NCI-H2107 treated with DMSO at 0.1 percent for 48 hours (cell line): ENCODE data around the gene ELAVL1.
"Not testable (repeated sequence)": the region's sequence is repeated elsewhere in the genome, so short reads cannot be mapped to it uniquely, and the experiment has no call there.

Experiments
- DNase-seq: peaks from one replicate; lab custom pipeline; 2025; ENCODE audit not compliant: unreplicated experiment; lab: John Stamatoyannopoulos, UW

ELAVL1 gene

DNA sequence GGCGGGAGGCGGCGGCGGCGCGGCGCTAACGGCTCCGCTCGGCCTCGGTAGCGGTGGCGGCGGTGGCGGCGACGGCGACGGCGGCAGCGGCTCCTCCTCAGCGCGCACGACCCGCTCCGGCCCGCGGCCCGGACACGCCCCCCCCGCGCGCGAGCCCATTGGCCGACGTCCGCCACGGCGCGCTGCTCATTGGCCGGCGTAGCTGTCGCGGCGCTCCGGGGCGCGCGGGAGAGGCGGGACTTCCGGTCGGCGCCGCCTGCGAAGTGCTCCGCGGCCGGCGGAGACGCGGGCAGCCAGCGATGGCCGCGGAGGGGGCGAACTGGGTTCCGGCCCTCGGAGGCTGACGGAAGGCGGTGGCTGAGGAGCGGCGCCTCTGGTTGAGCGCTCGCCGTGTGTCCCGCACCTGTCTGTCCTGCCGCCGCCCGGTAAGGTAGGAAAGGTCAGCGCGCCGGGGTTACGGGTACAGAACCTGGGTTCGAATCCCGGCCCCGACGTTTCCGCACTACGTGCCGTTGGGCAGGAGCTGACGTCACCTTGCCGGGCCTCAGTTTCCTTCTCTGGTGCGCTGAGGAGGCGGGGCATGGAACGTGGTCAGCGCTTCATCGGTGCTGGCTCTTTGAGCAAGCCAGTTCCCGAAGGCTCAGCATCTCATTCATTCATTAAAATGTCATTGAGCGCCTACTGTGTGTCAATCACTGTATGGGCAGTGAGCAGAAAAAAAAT is at the start of gene ELAVL1:
Gene ELAVL1 (minus strand): TSS at position 108 of the 723 bp plus-strand sequence. CDS start 13,826 bp downstream, outside the sequence.
- DNase-seq, result peak; percentile 59

- DNase-seq, result no peak
These were observed 48.7 kb upstream of the ELAVL1 start for GRCh38 chr19:8054169-8054568.

DNA sequence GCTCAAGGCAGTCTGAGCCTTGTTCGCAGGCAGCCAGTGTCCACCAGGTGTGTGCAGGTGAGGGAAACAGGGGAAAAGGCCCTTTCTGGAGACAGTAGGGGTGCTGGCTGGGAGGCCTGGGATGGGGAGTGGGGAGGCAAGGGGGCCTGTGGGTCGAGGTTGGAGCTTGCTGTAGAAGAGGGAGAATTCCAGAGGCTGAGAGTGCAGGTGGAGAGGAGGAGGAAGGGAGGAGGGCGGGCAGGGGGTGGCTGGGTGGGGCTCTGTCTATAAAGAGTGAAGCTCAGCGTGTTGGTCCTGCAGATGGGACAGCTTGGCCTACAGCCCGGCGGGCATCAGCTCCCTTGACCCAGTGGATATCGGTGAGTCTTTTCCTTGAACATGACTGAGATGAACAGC is 47.0 kb upstream of the ELAVL1 start, which contains the start of gene CCL25:
Gene CCL25 (plus strand): TSS at position 297 of the 396 bp plus-strand sequence. CDS start 290 bp downstream, outside the sequence.
- no peak for DNase-seq

DNA sequence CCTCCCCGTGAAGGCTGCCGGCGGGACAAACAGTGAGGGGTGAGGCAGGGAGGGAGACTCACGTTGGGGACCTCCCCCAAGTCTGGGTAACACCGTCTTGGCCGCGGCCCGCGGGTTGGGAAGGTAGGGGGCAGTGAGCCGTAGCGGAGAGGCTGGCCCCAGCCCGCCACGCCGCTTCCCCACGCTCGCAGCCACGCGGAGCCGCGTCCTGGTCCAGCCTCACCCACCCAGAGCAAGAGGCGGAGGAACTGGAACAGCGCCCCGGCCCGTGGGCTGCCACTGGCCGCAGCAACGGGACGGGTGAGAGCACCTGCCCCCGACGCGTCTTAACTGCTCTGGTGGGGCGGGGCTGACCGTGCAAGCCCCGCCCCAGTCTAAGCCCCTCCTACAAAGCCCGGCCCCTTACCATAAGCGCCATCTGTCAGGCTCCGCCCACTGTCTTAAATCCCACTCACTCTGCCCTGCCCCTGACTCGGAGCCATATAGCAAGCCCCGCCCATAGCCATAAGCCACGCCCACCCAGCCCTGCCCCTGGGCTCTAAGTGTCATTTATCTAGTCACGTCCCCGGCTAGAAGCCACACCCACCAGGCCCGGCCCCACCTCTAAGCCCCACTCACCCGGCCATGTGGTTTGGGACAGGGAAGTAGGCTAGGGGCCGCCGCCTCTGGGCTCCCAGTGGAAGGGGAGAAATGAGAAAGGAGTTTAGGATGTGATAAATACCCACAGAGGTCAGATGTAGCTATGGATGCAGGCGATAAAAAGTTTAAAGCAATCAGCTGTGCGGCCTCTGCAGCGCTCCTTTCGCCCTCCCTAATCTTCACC is 45.0 kb upstream of the ELAVL1 start:
- peak; percentile 54 for DNase-seq

- DNase-seq, result no peak
These were observed 41.2 kb upstream of the ELAVL1 start for GRCh38 chr19:8046569-8047165.

DNA sequence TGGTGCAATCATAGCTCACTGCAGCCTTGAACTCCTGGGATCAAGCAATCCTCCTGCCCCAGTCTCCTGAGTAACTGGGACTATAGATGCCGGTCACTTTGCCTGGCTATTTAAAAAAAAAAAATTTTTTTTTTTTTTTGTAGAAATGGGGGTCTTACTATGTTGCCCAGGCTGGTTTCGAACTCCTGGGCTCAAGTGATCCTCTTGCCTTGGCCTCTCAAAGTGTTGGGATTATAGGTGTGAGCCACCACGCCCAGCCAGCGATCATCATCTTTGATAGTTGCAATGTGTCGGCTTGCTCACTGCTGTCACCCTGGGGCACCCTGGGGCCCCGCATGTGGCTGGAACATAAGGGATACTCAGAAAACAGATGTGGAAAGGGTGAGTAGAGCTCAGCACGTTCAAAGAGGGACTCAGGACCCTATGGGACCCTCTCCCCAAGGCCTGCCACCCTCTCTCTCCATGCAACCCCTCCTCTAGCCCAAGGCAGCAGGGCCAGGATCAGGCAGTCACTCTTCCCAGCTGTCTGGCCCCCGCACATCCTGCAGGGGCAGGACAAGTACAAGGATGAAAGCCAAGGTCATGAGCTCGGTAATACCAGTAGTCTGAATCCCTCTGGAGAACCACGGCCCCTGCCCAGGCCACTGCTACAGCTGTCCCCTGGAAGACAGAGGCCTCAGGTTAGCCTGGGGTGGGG is 40.6 kb upstream of the ELAVL1 start:
- no peak for DNase-seq

- no peak for DNase-seq
These were observed 38.6 kb upstream of the ELAVL1 start for GRCh38 chr19:8044018-8044417.

DNA sequence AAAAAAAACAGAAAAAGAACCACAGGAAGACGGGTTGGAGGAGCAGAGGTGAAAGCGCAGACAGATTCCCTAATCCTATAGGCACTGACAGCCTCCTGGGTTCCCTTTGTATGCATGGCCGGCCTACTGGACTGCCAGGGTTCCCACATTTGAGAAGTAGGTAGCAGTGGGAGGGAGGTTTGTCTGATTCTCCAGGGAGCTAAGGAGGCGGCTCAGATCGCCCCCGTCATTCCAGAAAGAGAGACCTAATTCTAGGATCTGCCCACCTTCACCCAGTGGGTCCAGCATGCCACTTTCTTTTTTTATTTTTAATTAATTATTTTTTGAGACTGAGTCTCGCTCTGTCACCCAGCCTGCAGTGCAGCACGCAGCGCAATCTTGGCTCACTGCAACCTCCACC is 37.5 kb upstream of the ELAVL1 start:
- no peak for DNase-seq

GRCh38 chr19:8041531-8041931 is 36.1 kb upstream of the ELAVL1 start:
- DNase-seq, result peak; percentile 57

DNA sequence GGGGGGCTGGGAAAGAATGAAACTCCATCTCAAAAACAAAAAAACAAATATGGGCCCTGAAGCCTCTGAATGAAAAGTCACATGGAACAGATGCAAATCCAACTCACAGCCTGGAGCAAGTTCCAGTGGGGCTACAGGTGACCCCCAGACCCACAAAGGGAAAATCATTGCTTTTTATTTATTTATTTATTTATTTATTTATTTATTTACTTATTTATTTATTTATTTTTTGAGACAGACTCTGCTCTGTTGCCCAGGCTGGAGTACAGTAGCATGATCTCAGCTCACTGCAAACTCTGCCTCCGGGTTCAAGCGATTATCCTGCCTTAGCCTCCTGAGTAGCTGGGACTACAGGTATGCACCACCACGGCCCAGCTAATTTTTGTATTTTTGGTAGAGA is 33.8 kb upstream of the ELAVL1 start:
- no peak for DNase-seq

DNA sequence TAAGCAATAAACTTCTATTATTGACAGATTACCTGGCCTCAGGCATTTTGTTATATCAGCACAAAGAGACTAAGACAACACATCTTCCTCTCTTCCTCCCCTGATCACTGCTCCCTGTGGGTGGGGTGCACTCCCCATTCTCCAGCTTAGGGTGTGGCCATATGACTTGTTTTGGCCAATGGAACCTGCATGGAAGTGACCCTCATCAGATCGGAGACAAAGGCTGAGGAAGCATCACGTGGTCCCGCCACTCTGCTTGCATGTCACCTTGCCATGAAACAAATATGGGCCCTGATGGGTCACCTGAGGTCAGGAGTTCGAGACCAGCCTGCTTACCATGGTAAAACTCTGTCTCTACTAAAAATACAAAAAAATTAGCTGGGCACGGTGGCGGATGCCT is 33.4 kb upstream of the ELAVL1 start:
- no peak for DNase-seq

GRCh38 chr19:8036434-8037099 is 31.1 kb upstream of the ELAVL1 start:
- peak; percentile 94 for DNase-seq

- no peak for DNase-seq
These were observed 28.7 kb upstream of the ELAVL1 start for GRCh38 chr19:8034178-8034525.

GRCh38 chr19:8033287-8034177 is 28.1 kb upstream of the ELAVL1 start:
- DNase-seq, result not testable (repeated sequence)

DNA sequence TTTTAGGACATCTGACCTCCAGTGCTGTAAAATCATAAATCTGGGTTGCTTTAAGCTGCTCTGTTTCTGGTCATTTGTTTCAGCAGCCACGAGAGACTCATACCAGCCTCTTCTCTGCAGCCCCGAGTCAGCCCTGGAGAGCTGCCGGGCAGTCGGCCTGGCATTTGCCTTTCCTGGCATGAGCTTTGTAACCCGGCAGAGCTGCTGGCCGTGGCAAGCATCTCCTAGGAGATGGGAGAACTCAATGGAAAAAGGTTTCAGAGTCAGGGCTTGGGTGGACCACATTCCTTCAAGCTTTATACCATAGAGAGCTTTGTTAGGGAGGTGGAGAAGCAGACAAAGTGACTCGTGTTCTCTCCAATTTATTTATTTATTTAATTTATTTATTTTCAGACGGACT is 25.5 kb upstream of the ELAVL1 start:
- DNase-seq, result no peak

DNA sequence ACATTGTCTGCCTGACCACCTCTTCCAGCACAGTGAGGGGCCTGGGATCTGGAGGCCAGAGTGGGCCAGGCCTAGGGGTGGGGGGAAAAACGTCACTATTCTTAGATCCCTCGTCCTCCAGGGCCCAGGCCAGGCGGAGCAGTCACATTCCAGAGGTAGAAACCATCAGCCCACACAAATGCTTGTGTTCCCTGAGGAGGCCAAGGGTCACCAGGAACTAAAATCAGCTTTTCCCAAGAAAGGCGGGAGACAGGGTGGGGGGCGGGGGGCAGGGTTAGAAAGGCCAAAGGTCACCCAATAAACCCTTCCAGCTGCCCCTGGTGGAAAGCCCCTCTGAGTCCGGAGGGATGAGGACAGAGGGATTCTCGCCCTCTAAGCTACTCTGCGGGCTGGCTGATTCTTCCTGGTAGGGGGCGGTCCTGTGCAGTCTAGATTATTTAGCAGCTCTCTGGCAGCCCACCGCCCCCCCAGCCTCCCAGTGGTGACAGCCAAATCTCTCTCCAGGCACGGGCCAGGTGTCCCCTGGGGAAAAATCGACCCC is 23.6 kb upstream of the ELAVL1 start:
- no peak for DNase-seq

GRCh38 chr19:8025316-8025715 is 19.9 kb upstream of the ELAVL1 start:
- no peak for DNase-seq

- not testable (repeated sequence) for DNase-seq
These were observed 18.8 kb upstream of the ELAVL1 start for GRCh38 chr19:8024256-8024655.

DNA sequence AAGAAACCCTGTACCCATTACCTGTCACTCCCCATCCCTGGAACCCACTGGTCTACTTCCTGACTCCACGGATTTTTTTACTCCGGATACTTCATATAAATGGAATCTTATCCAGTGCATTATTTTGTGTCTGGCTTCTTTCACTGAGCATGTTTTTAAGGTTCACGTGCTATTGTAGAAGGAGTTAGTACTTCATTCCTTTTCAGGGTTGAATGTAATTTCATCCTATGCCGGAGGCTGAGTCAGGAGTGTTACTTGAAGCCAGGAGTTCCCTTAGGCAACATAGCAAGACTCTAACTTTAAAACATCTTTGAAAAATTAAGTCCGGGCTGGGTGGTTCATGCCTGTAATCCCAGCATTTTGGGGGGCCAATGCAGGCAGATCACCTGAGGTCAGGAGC is 17.9 kb upstream of the ELAVL1 start:
- no peak for DNase-seq
